Activated CD8-positive, alpha-beta T cell treated with anti-CD3 and anti-CD28 coated beads for 36 hours (primary cell): ENCODE data around the gene EIF3K. TPM values are rescaled to one million over a fixed set of nuclear protein-coding genes. Genes with fewer than 3 reads are reported as not detected.

Experiments used
- ATAC-seq: fragments of 200-7000 bp; cut with Tn5 transposase; one replicate; pipeline ENCODE4 v1.10.0; 2021; ENCODE audit warnings: mild to moderate bottlenecking, moderate library complexity
- CTCF ChIA-PET: fragments of 350-600 bp; sonication (Branson Sonifier 250); formaldehyde crosslinking; loops from one replicate; lab custom pipeline; 2021; ENCODE audit warnings: antibody characterized with exemption; lab: Charles Lee
- POLR2A ChIA-PET: fragments of 350-600 bp; sonication (Branson Sonifier 250); formaldehyde crosslinking; loops from one replicate; lab custom pipeline; 2021; ENCODE audit warnings: antibody characterized with exemption; lab: Charles Lee
- DNase-seq: peaks from one replicate; pipeline ENCODE4 v3.0.0-alpha.2; 2020
- H3K27ac Mint-ChIP-seq: one replicate; pipeline ENCODE4 v1.8.0; 2021; ENCODE audit warnings: mild to moderate bottlenecking, mixed read lengths
- H3K27me3 Mint-ChIP-seq: one replicate; pipeline ENCODE4 v1.8.0; 2021; ENCODE audit warnings: mixed read lengths
- H3K36me3 Mint-ChIP-seq: one replicate; pipeline ENCODE4 v1.8.0; 2021; ENCODE audit warnings: low read depth, mixed read lengths
- H3K4me1 Mint-ChIP-seq: one replicate; pipeline ENCODE4 v1.8.0; 2021; ENCODE audit warnings: low read depth, mixed read lengths
- H3K4me3 Mint-ChIP-seq: one replicate; pipeline ENCODE4 v1.8.0; 2021; ENCODE audit warnings: mild to moderate bottlenecking, moderate library complexity, mixed read lengths
- H3K9me3 Mint-ChIP-seq: one replicate; pipeline ENCODE4 v1.8.0; 2021; ENCODE audit warnings: mixed read lengths
- intact Hi-C: fragments of 100-400 bp; cut with micrococcal nuclease; formaldehyde crosslinking; loops from one replicate; pipeline ENCODE4 v1.10.0; 2022
- total RNA-seq, 2 experiments: library from RNA; stranded (reverse); gene quantifications; one replicate each; pipeline ENCODE4 v1.2.3, GENCODE V29; 2021
- TF ChIP-seq, protein P1 (sequence below): fragments of 200-600 bp; IDR thresholded peaks from one replicate; pipeline ENCODE4 v1.8.0; 2022; ENCODE audit warnings: antibody characterized with exemption, mild to moderate bottlenecking

The EIF3K gene
- total RNA-seq, 2 experiments from 2014 or later = 306 to 308 TPM

DNA sequence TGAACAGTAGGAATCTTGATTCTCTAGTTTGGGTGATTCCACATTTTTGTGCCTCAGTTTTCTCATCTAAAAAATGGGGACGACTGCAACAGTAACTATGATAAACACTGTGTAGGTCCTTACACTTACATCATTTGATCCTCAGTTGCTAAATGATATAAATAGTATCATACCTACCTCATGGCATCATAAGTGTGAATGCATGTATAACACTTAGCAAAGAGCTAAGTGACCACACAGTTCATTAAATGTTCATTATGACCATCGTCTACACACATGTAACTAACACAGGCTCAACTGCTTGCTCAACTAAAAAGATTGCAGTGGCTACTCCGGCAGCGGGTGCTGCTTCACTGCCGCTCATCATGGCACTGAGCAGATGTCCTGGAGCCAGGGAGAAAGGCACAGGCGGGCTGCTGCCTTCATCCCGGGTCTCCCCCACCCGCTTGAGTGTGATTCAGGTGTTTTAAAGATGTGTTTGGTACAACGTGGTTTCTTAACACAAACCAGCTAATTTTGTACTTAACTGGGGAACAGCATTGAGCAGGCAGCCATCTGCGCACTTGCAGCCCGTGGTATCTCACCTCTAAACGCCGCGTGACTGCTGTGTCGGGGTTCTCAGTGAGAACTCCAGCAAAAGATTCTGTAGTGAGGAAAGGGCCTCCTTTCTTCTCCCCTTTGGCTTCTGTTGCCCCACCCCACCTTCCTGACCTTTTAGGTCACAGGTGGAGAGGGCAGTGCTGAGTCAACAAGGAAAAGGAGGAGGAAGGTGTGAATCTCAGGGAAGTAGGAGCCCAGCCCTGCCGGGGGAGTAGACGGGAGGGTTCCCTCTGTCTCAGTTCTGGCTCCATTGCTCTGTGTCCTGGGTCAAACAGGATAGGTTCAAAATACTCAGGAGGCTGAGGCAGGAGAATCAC is 16.8 kb downstream of the EIF3K start:
- H3K4me3 Mint-ChIP-seq = no peak overlapping the region

DNA sequence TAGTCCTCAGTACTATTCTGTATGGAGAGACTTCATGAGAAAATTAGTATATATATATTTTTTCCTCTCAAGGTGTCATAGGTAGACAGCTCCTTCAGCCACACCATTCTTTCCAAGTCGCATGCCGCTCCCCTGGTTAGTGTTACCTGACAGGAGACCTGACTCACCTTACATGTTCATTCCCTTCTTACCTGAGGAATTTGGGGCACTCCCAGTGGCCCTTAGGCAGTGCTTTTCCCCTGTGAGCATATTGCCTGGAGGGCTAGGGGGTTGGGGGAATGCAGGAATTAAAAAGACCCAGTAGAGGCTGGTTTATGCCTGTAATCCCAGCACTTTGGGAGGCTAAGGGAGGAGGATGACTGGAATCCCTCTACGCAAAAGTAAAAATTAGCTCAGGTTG is 19.5 kb downstream of the EIF3K start:
- no peak for DNase-seq
- no peaks in the 10 kb centered on the region for H3K27me3 Mint-ChIP-seq
- H3K4me3 Mint-ChIP-seq = no peak overlapping the region
- CTCF ChIA-PET = interaction anchor here (1.0 to 4.3 kb wide), 5 partner anchors 9 to 231 kb away, joined by 3 to 13 read pairs (median 8); partner anchors contain the start of gene ACTN4
- intact Hi-C loops = loop anchor here (10.0 kb wide), 1 partner anchor 234 kb away; the partner anchor contains the start of gene FAM98C
- peaks cover 29% of the 10 kb centered on the region for H3K4me1 Mint-ChIP-seq
- H3K9me3 Mint-ChIP-seq = no peaks in the 10 kb centered on the region
- TF ChIP-seq, protein P1, sequence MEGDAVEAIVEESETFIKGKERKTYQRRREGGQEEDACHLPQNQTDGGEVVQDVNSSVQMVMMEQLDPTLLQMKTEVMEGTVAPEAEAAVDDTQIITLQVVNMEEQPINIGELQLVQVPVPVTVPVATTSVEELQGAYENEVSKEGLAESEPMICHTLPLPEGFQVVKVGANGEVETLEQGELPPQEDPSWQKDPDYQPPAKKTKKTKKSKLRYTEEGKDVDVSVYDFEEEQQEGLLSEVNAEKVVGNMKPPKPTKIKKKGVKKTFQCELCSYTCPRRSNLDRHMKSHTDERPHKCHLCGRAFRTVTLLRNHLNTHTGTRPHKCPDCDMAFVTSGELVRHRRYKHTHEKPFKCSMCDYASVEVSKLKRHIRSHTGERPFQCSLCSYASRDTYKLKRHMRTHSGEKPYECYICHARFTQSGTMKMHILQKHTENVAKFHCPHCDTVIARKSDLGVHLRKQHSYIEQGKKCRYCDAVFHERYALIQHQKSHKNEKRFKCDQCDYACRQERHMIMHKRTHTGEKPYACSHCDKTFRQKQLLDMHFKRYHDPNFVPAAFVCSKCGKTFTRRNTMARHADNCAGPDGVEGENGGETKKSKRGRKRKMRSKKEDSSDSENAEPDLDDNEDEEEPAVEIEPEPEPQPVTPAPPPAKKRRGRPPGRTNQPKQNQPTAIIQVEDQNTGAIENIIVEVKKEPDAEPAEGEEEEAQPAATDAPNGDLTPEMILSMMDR = no peak
- POLR2A ChIA-PET = interaction anchor here (0.6 kb wide), 1 partner anchor 68 kb away, joined by 3 read pairs; no protein-coding TSS in a partner anchor
- no peak for ATAC-seq
- no peak overlapping the region for H3K27ac Mint-ChIP-seq
- H3K36me3 Mint-ChIP-seq = peaks cover 20% of the 10 kb centered on the region

More for the DNA sequence above, 16.8 kb downstream of the EIF3K start:
- H3K27ac Mint-ChIP-seq = peak overlapping the region; percentile 92
- no peaks in the 10 kb centered on the region for H3K9me3 Mint-ChIP-seq
- H3K27me3 Mint-ChIP-seq = no peaks in the 10 kb centered on the region
- ChIA-PET CTCF (interaction anchor here (0.8 to 5.5 kb wide), 24 partner anchors 8 to 295 kb away, joined by 3 to 60 read pairs (median 6); partner anchors contain the start of genes ACTN4, EIF3K, FAM98C and MAP4K1), POLR2A (interaction anchor here (0.6 to 1.7 kb wide), 5 partner anchors 15 to 296 kb away, joined by 3 to 4 read pairs (median 3); partner anchors contain the start of gene MAP4K1)
- H3K4me1 Mint-ChIP-seq = peaks cover 33% of the 10 kb centered on the region
- no peak for ATAC-seq
- intact Hi-C loops = loop anchor here (10.0 kb wide), 1 partner anchor 231 kb away; the partner anchor contains the start of gene FAM98C
- DNase-seq = no peak
- peaks cover 37% of the 10 kb centered on the region for H3K36me3 Mint-ChIP-seq
- TF ChIP-seq, protein P1 = no peak

DNA sequence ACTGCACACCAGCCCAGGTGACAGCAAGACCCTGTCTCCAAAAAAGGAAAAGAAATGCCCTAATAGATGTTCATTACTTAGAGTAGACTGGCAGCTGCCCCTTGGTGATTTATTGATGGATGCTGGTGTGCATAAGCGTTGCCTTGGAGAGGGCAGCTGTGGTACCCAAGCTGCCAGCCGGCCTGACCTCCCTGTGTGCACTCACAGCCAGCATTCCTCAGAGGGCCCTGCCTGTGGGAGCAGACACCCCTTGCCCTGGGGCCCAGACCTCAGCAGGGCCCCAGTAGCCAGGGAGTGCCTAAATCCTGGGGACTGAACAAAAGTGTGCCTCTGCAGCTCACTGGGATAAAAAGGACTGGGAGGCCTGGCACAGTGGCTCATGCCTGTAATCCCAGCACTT is 20.7 kb downstream of the EIF3K start:
- no peaks in the 10 kb centered on the region for H3K27me3 Mint-ChIP-seq
- ChIA-PET CTCF (interaction anchor here (1.0 to 4.3 kb wide), 2 partner anchors 17 to 247 kb away, joined by 3 to 13 read pairs; no protein-coding TSS in a partner anchor), POLR2A (no interaction called here)
- H3K4me3 Mint-ChIP-seq = no peak overlapping the region
- H3K9me3 Mint-ChIP-seq = no peaks in the 10 kb centered on the region
- intact Hi-C loops = loop anchor here (10.0 kb wide), 1 partner anchor 235 kb away; the partner anchor contains the start of gene FAM98C
- H3K36me3 Mint-ChIP-seq = peaks cover 17% of the 10 kb centered on the region
- no peak overlapping the region for H3K27ac Mint-ChIP-seq
- ATAC-seq (no peak), DNase-seq (no peak)
- peaks cover 26% of the 10 kb centered on the region for H3K4me1 Mint-ChIP-seq
- TF ChIP-seq, protein P1 = no peak

DNA sequence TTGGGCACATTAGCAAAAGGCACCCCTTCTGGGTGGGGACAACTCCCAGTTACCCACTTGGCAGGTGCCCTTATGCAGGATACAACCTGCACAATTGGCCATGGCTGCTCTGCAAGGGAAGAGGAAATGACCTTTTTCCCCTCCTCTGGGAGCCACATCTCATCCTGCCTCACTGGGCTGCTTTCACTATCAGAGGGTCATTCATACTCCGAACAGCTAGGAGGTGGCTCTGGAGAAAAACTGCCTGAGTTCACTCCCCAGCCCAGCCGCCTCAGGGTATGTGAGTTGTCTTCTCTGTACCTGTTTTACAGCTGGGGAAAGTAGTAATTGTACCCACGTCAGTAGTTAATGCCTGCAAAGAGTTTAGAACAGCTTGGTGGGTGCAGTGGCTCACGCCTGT is 21.4 kb downstream of the EIF3K start:
- peaks cover 14% of the 10 kb centered on the region for H3K36me3 Mint-ChIP-seq
- no peaks in the 10 kb centered on the region for H3K27me3 Mint-ChIP-seq
- no peak overlapping the region for H3K27ac Mint-ChIP-seq
- TF ChIP-seq, protein P1 = no peak
- ATAC-seq (no peak), DNase-seq (no peak)
- H3K9me3 Mint-ChIP-seq = no peaks in the 10 kb centered on the region
- POLR2A ChIA-PET = interaction anchor here (1.1 kb wide), 1 partner anchor 199 kb away, joined by 3 read pairs; no protein-coding TSS in a partner anchor
- CTCF ChIA-PET = interaction anchor here (1.0 kb wide), 1 partner anchor 246 kb away, joined by 3 read pairs; no protein-coding TSS in a partner anchor
- no peak overlapping the region for H3K4me3 Mint-ChIP-seq
- H3K4me1 Mint-ChIP-seq = peaks cover 23% of the 10 kb centered on the region
- intact Hi-C loops = no loop called here
